Trophoblast cell (in vitro differentiated cells and primary cell): ENCODE data around the gene APOL2.
A peak's percentile ranks its signal among the peaks of the same experiment; 100 is the strongest.
"Not testable (repeated sequence)": the region's sequence is repeated elsewhere in the genome, so short reads cannot be mapped to it uniquely, and the experiment has no call there.

ENCODE experiments used
- DNase-seq, 2 donors: peaks; one replicate each; pipeline ENCODE4 v3.0.0-alpha.2; 2016
- H2AFZ ChIP-seq: 2 replicates; pipeline ENCODE4 v1.6.1; 2013; ENCODE audit warnings: low read length, moderate library complexity, mild to moderate bottlenecking; ENCODE audit not compliant: insufficient read depth, poor library complexity
- H2AK5ac ChIP-seq: 2 replicates; pipeline ENCODE4 v1.6.1; 2013; ENCODE audit warnings: mild to moderate bottlenecking, low read length
- H2BK120ac ChIP-seq: 2 replicates; pipeline ENCODE4 v1.6.1; 2013; ENCODE audit warnings: low read length, mild to moderate bottlenecking, moderate library complexity; ENCODE audit not compliant: insufficient read depth, poor library complexity
- H2BK12ac ChIP-seq: 2 replicates; pipeline ENCODE4 v1.6.1; 2013; ENCODE audit warnings: mild to moderate bottlenecking, low read length, moderate library complexity
- H2BK5ac ChIP-seq: 2 replicates; pipeline ENCODE4 v1.6.1; 2013; ENCODE audit warnings: low read length, low read depth, moderate library complexity, mild to moderate bottlenecking; ENCODE audit not compliant: poor library complexity
- H3K14ac ChIP-seq: 2 replicates; pipeline ENCODE4 v1.6.1; 2013; ENCODE audit warnings: mild to moderate bottlenecking, low read length
- H3K18ac ChIP-seq: 2 replicates; pipeline ENCODE4 v1.6.1; 2013; ENCODE audit warnings: mild to moderate bottlenecking, low read length
- H3K23ac ChIP-seq: 2 replicates; pipeline ENCODE4 v1.6.1; 2013; ENCODE audit warnings: low read length
- H3K27ac ChIP-seq: 2 replicates; pipeline ENCODE4 v1.5.1; 2013; ENCODE audit warnings: low read depth, mild to moderate bottlenecking, inconsistent platforms, low read length, moderate library complexity
- H3K27me3 ChIP-seq: 2 replicates; pipeline ENCODE4 v1.6.1; 2013; ENCODE audit warnings: inconsistent platforms, mild to moderate bottlenecking, low read length, moderate library complexity; ENCODE audit not compliant: insufficient read depth
- H3K36me3 ChIP-seq, 2 experiments: 1 replicate in 1 of 2; 2 replicates in 1 of 2; pipeline ENCODE4 v1.6.1; 2013; ENCODE audit warnings: low read length in 2 of 2, mild to moderate bottlenecking in 2 of 2, moderate library complexity in 1 of 2; ENCODE audit not compliant: insufficient read depth in 2 of 2, control insufficient read depth in 1 of 2
- H3K4ac ChIP-seq: 2 replicates; pipeline ENCODE4 v1.6.1; 2013; ENCODE audit warnings: low read depth, mild to moderate bottlenecking, low read length, moderate library complexity
- H3K4me1 ChIP-seq, 2 experiments: 1 replicate in 1 of 2; 2 replicates in 1 of 2; pipeline ENCODE4 v1.6.1; 2013; ENCODE audit warnings: low read length in 2 of 2, mild to moderate bottlenecking in 2 of 2, moderate library complexity in 1 of 2; ENCODE audit not compliant: insufficient read depth in 2 of 2, control insufficient read depth in 1 of 2
- H3K4me2 ChIP-seq: 2 replicates; pipeline ENCODE4 v1.6.1; 2013; ENCODE audit warnings: inconsistent platforms, mild to moderate bottlenecking, low read length, moderate library complexity
- H3K4me3 ChIP-seq: 2 replicates; pipeline ENCODE4 v1.5.1; 2013; ENCODE audit warnings: mild to moderate bottlenecking, low read depth, low read length, inconsistent platforms
- H3K79me1 ChIP-seq: one replicate; pipeline ENCODE4 v1.6.1; 2013; ENCODE audit warnings: low read length
- H3K79me2 ChIP-seq: 2 replicates; pipeline ENCODE4 v1.6.1; 2013; ENCODE audit warnings: low read length, mild to moderate bottlenecking; ENCODE audit not compliant: control insufficient read depth, insufficient read depth, poor library complexity
- H3K9ac ChIP-seq: 2 replicates; pipeline ENCODE4 v1.6.1; 2013; ENCODE audit warnings: mild to moderate bottlenecking, low read length
- H3K9me3 ChIP-seq: 2 replicates; pipeline ENCODE4 v1.6.1; 2013; ENCODE audit warnings: low read depth, mild to moderate bottlenecking, control low read depth, inconsistent platforms, low read length; ENCODE audit not compliant: insufficient read depth
- H4K12ac ChIP-seq: 2 replicates; pipeline ENCODE4 v1.6.1; 2013; ENCODE audit warnings: low read depth, mild to moderate bottlenecking, low read length, moderate library complexity
- H4K8ac ChIP-seq: 2 replicates; pipeline ENCODE4 v1.6.1; 2013; ENCODE audit warnings: low read depth, mild to moderate bottlenecking, low read length, moderate library complexity
- H4K91ac ChIP-seq: one replicate; pipeline ENCODE4 v1.6.1; 2013; ENCODE audit warnings: low read depth, mild to moderate bottlenecking, low read length, moderate library complexity
- WGBS: extraction: QIAGEN DNeasy Blood & Tissue Kit; methylation state at CpG from one replicate; pipeline ENCODE4 v1.1.7; 2013; ENCODE audit warnings: missing lambda C conversion rate; ENCODE audit not compliant: insufficient read length, insufficient coverage; ENCODE audit errors: extremely low coverage; 5-methylcytosine and 5-hydroxymethylcytosine counted together

The APOL2 gene

GRCh38 chr22:36208162-36208765 lies 31.1 kb downstream of the APOL2 start:
- no peak overlapping the region for H4K91ac ChIP-seq
- no peak overlapping the region for H4K8ac ChIP-seq
- no peak overlapping the region for H2AFZ ChIP-seq
- H3K4ac ChIP-seq, result no peak overlapping the region
- H2BK5ac ChIP-seq, result no peak overlapping the region
- no peak overlapping the region for H3K14ac ChIP-seq
- no peak overlapping the region for H3K4me2 ChIP-seq
- no peak overlapping the region for H2BK12ac ChIP-seq
- no peak overlapping the region for H3K9ac ChIP-seq
- H3K9me3 ChIP-seq, result peaks cover 3% of the 10 kb centered on the region
- no peak overlapping the region for H3K18ac ChIP-seq
- no CpG with 5 or more reads among the region's 1 CpG for WGBS
- H2BK120ac ChIP-seq, result no peak overlapping the region
- H3K4me3 ChIP-seq, result no peak overlapping the region
- H3K36me3 ChIP-seq, result no peaks in the 10 kb centered on the region
- H4K12ac ChIP-seq, result no peak overlapping the region
- H3K27ac ChIP-seq, result no peak overlapping the region
- no peaks in the 10 kb centered on the region for H3K79me1 ChIP-seq
- H3K23ac ChIP-seq, result no peak overlapping the region
- H3K79me2 ChIP-seq, result no peaks in the 10 kb centered on the region
- peak; percentile 72 to 92 for DNase-seq
- no peak overlapping the region for H2AK5ac ChIP-seq
- H3K4me1 ChIP-seq, result peaks cover 4 to 8% of the 10 kb centered on the region in 2 experiments
- H3K27me3 ChIP-seq, result no peaks in the 10 kb centered on the region

- Histone ChIP-seq H3K36me3 (no peaks in the 10 kb centered on the region), H3K4me1 (peaks cover 4 to 8% of the 10 kb centered on the region in 2 experiments), H3K4me3 (no peak overlapping the region), H3K79me2 (no peaks in the 10 kb centered on the region), H3K27ac (no peak overlapping the region), H3K27me3 (no peaks in the 10 kb centered on the region), H3K18ac (no peak overlapping the region), H4K12ac (no peak overlapping the region), H2AFZ (no peak overlapping the region), H2BK5ac (no peak overlapping the region), H2BK12ac (no peak overlapping the region), H4K8ac (no peak overlapping the region), H2AK5ac (no peak overlapping the region), H2BK120ac (no peak overlapping the region), H3K4ac (no peak overlapping the region), H3K4me2 (no peak overlapping the region), H3K9ac (no peak overlapping the region), H3K23ac (no peak overlapping the region), H3K79me1 (no peaks in the 10 kb centered on the region), H3K14ac (no peak overlapping the region), H3K9me3 (peaks cover 3% of the 10 kb centered on the region), H4K91ac (no peak overlapping the region)
- WGBS, result no CpG with 5 or more reads among the region's 1 CpG
- DNase-seq, result no peak
Measured at GRCh38 chr22:36206255-36206654, 33.1 kb downstream of the APOL2 start.

GRCh38 chr22:36205573-36205972 lies 33.8 kb downstream of the APOL2 start:
- not testable (repeated sequence) for H2AFZ ChIP-seq, DNase-seq, H4K12ac ChIP-seq, H3K14ac ChIP-seq, H3K79me2 ChIP-seq, H2AK5ac ChIP-seq, H3K27me3 ChIP-seq, H3K4me2 ChIP-seq, H3K23ac ChIP-seq, H4K91ac ChIP-seq, H2BK12ac ChIP-seq, H2BK5ac ChIP-seq, H3K27ac ChIP-seq, H3K79me1 ChIP-seq, H2BK120ac ChIP-seq, H3K4me1 ChIP-seq, H3K36me3 ChIP-seq, H3K4ac ChIP-seq, H3K9ac ChIP-seq, H4K8ac ChIP-seq, H3K9me3 ChIP-seq, H3K18ac ChIP-seq
- WGBS, result no CpG with 5 or more reads among the region's 5 CpGs
- peak overlapping the region; percentile 48 for H3K4me3 ChIP-seq

- H3K9me3 ChIP-seq, result no peaks in the 10 kb centered on the region
- no peak overlapping the region for H3K4ac ChIP-seq
- H3K4me3 ChIP-seq, result no peak overlapping the region
- H2BK5ac ChIP-seq, result no peak overlapping the region
- no CpG with 5 or more reads among the region's 6 CpGs for WGBS
- no peak overlapping the region for H2AK5ac ChIP-seq
- H3K9ac ChIP-seq, result no peak overlapping the region
- H2BK12ac ChIP-seq, result no peak overlapping the region
- H3K79me2 ChIP-seq, result no peaks in the 10 kb centered on the region
- no peak for DNase-seq
- H3K27me3 ChIP-seq, result no peaks in the 10 kb centered on the region
- no peak overlapping the region for H3K14ac ChIP-seq
- no peak overlapping the region for H2BK120ac ChIP-seq
- H3K79me1 ChIP-seq, result no peaks in the 10 kb centered on the region
- no peak overlapping the region for H3K27ac ChIP-seq
- no peak overlapping the region for H3K18ac ChIP-seq
- no peaks in the 10 kb centered on the region for H3K36me3 ChIP-seq
- no peak overlapping the region for H4K91ac ChIP-seq
- H2AFZ ChIP-seq, result no peak overlapping the region
- no peak overlapping the region for H4K8ac ChIP-seq
- H3K4me2 ChIP-seq, result no peak overlapping the region
- H4K12ac ChIP-seq, result no peak overlapping the region
- peaks cover 4 to 8% of the 10 kb centered on the region in 2 experiments for H3K4me1 ChIP-seq
- H3K23ac ChIP-seq, result no peak overlapping the region
Measured at GRCh38 chr22:36204632-36205015, 34.7 kb downstream of the APOL2 start.
